ENCODE data around the gene TMEM52B.
"Not testable (repeated sequence)": the region's sequence is repeated elsewhere in the genome, so short reads cannot be mapped to it uniquely, and the experiment has no call there.

Gene TMEM52B

GRCh38 chr12:10211940-10212738 is 33.3 kb downstream of the TMEM52B start:
- peak; percentile 48 for DNase-seq

GRCh38 chr12:10212739-10213131 is 33.9 kb downstream of the TMEM52B start, which contains the start of gene GABARAPL1:
Gene GABARAPL1 (plus strand): TSS chr12:10212877. CDS start chr12:10213130, 253 bp downstream.
- DNase-seq, result no peak

- DNase-seq, result no peak
Measured at GRCh38 chr12:10213168-10214135, 34.6 kb downstream of the TMEM52B start.

- DNase-seq, result no peak
Measured at GRCh38 chr12:10214136-10214894, 35.5 kb downstream of the TMEM52B start.

- DNase-seq, result no peak
Measured at GRCh38 chr12:10214895-10215267, 36.0 kb downstream of the TMEM52B start.

- DNase-seq, result no peak
Measured at GRCh38 chr12:10215436-10215835, 36.6 kb downstream of the TMEM52B start.

GRCh38 chr12:10215946-10216345 is 37.1 kb downstream of the TMEM52B start:
- DNase-seq, result not testable (repeated sequence)

- no peak for DNase-seq
Measured at GRCh38 chr12:10218021-10218420, 39.2 kb downstream of the TMEM52B start.

- DNase-seq, result no peak
Measured at GRCh38 chr12:10220398-10221077, 41.7 kb downstream of the TMEM52B start.

GRCh38 chr12:10221846-10222245 is 43.0 kb downstream of the TMEM52B start:
- no peak for DNase-seq

GRCh38 chr12:10223208-10223607 is 44.4 kb downstream of the TMEM52B start:
- no peak for DNase-seq

GRCh38 chr12:10225426-10225825 is 46.6 kb downstream of the TMEM52B start:
- DNase-seq, result not testable (repeated sequence)

GRCh38 chr12:10226086-10226485 is 47.3 kb downstream of the TMEM52B start:
- no peak for DNase-seq

GRCh38 chr12:10226731-10227130 is 47.9 kb downstream of the TMEM52B start:
- DNase-seq, result no peak

GRCh38 chr12:10227648-10228047 is 48.8 kb downstream of the TMEM52B start:
- no peak for DNase-seq

GRCh38 chr12:10234562-10234961 is 55.7 kb downstream of the TMEM52B start:
- DNase-seq, result no peak

- DNase-seq, result no peak
Measured at GRCh38 chr12:10235761-10236631, 57.2 kb downstream of the TMEM52B start.

- DNase-seq, result no peak
Measured at GRCh38 chr12:10236720-10237119, 57.9 kb downstream of the TMEM52B start.

GRCh38 chr12:10238526-10238925 is 59.7 kb downstream of the TMEM52B start:
- no peak for DNase-seq

- DNase-seq, result no peak
Measured at GRCh38 chr12:10241290-10241689, 62.5 kb downstream of the TMEM52B start.

All from DMS 273 treated with DMSO at 0.1 percent for 48 hours (cell line).